ENCODE measurements around the gene CNST. TPM values are rescaled to one million over a fixed set of nuclear protein-coding genes. Genes with fewer than 3 reads are reported as not detected.
A peak's percentile ranks its signal among the peaks of the same experiment; 100 is the strongest.
"Not testable (repeated sequence)": the region's sequence is repeated elsewhere in the genome, so short reads cannot be mapped to it uniquely, and the experiment has no call there.

The CNST gene
- polyA plus RNA-seq, 10 donors, result 9.8 to 15.3 (median 12.5) TPM

DNA sequence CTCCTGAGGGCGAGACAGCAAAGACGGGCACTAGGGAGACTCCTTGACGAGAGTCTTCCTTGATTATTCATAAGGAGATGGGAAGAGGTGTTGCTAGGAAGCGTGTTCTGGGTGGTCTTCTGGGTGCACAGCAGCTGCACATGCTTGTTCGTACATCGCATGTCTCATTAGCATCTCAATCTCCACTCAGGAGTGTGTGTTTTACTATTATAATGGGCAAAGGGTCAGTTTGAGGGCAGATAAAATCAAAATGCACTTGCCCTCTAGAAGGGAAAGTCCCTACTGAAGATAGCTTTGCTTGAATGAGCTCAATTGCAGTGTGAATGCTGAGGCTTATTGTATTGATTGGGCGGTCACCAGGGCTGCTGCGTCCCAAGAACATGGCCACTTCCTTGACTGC is 107.8 kb downstream of the CNST start:
- no peak for DNase-seq

DNA sequence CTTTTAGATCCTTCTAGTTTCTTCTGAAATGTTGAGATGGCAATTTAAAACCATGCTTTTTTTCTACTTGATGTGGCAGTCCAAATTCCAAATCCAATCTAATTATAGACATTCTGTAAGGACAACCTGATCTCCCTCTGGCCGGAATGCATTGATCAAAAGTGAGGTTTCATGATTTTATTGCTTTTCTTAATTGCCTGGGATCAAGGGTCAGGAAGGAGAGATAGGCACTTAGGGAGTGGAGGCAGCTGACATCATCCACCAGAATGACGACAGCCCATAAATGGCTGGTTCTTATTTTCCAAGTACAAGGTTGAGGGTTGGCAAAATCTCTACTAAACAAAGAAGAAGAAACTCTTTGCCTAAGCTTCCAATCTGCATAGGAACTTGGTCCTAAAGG is 111.6 kb downstream of the CNST start:
- DNase-seq, result no peak

DNA sequence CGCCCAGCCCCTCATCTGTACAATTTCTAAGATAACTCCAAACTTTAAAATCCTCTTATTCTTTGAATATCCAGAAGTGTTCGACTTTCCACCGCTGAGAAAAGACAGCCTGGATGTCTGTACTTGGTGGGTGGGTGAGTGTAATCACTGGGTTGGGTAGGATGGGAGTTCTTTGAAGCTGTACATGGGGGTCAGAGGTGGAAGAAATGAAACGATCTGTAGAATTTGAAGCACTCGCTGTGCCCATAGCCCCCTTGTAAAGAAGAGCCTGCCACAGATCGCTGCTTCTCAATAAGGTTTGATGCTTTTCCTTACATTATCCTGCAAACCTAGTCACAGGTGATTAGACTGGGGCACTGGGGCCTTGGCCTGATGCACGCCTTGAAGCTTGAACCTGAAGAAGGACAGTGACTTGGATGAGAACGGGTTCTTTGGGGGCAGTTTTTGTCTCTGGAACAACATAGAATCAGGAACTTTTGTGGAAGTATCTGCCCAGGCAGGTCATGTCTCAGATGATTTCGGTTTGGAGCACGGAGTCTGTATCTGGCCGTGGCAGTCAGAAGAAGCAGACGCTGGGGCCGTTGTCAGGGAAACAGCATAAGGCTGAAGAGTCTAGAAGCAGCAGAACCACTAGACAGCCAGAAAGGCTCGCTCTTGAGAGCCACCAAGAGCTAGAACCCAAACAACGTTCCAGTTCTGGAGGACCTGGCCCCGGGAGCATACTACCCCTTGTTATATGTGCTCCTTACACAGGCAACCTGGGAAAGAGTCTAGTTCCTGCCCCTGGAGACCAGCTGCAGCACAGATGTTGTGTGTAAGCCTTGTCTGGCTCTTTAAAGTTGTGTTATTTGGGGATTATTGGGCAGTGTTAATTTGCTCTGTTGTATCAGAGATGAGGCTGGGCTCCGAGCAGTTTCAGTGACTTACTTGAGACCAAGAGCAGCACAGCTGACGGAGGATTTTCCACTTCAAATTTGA is 112.8 kb downstream of the CNST start:
- no peak for DNase-seq

DNA sequence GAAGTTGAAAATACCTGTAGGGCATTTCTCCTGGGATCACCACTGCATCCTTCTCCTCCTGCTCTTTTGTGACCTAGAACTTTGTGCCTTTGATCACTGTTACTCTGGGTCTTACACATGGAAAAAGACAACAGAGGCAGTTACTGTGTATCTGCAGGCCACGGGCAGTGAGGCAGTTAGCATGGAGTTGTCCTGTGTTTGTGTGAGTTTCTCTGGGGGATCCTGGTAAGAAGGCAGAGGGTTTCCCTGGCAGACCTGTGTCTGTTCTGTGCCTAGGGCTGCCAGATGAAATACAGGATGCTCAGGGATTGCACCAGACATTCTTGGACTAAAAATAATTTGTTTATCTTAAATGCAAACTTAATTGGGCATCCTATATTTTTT is 113.5 kb downstream of the CNST start:
- DNase-seq, result no peak

DNA sequence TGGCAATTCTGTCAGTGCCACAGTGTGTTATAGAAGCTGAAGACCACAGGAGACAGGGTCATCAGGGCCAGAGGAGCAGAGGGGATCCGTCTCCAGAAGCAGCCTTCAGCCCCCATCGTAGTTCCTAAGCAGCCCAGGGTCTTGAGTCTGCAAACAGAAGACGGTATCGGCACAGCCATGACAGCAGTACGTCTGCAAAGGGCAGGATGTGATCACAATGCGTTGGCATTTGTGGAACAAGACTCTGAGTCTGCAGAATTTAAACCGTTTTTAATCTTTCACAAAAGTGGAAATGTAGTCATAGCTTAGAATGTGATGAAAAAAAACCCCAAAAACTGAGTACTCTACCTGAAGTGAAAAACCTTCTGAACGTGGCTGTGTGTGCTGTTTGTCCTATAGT is 113.9 kb downstream of the CNST start:
- no peak for DNase-seq

DNA sequence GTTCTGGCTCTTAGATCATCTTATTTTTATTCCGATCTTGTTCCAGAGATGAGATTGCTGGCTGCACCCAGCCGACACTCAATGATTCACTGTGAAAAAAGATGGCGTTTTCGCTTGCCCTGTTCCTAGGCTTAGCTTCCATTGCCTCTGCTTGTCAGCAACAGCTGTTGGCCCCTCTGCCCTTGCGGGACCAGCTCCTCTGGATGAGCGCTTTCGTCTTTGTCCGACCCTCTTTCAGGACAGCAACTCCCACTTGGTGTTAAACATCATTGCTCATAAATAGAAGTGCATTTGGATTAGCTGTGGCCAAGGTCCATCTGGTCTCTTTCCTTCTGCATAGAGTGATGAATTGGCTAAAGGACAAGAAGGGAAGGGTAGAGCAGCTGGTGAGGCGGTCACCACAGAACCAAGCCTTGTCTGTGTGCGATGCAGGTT is 114.5 kb downstream of the CNST start:
- peak in 2 of 3 donors; percentile 44 to 61 for DNase-seq

DNA sequence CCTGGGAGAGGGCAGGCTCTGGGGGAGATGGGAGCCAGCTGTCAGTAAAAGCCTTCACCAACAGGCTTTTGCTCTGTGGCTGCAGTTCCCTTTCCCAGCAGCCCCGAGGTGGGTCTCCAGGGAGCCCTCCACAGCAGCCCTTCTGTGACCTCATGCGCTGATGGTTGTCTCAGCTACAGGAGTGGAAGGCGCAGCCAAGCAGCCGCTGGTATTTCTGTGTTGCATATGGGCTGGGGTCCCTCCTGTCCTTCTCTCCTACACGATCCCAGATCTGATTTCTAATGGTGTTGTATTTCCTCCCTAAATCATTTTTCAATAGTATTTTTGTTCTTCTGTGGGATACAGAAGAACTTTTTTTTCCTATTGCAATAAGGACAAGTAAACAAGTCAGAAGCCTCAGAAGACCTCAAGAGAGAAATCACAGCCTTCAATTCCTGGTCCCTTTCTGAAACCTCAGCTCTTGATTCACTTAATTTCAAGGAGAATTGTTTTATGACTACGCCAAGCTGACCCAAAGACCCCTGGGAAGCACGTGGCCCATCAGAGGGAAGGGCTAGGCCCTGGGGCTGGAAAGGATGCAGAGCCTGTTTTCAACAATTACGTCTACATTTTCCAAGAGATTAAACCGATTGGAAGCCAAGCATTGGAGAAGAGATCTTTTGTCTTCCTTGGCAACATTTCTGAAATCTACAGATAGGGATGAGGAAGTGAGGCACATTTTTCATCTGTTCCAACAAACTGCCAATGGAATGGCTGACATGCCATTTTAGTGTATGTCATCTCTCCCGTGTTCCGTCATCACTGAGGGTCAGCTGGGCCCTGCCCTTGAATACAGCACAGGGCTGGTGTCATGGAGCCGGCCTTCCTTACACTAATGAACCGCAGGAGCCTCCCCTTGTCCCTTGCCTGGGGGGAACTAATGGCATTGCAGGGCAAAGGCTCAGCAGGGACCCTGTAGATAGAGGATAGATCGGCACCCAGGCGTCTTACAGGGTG is 115.9 kb downstream of the CNST start:
- peak in 1 of 3 donors; percentile 71 for DNase-seq

DNA sequence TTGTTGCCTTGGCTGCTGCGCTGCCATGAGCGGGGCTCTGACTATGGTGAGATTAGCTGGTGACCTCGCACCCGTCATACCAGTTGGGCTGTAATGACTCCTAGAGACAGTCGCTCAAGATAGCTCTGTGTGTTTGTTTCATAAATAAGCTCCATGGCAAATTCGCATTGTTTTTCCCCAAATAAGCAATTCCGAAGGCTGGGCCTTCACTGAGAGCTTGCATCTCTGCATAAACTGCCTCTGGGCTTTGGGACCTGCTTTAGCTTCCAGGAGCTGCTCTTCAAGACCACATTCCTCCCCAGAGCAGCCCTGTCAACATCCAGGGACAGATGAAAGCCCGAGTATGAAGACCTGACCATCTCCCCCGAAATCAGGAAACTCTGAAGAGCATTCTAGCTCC is 117.3 kb downstream of the CNST start:
- DNase-seq, result no peak

DNA sequence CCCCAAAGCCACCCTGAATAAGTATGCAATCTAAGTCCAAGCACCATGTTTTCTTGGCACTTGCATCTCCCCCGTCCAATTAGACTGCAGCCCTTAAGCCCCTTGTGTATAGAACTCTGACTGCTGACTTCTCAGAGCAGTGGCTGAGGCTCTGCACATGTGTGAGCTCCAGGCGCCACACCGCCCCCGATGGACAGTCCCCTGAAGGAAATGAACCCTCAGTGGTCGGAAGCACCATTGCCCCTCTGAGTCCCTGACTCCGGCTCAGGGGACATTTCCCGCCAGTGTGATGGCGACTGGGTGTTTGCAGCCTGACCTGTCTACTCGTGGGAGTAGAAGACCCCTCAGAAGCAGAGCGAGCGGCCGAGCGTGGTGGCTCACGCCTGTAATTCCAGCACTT is 120.7 kb downstream of the CNST start:
- no peak for DNase-seq

DNA sequence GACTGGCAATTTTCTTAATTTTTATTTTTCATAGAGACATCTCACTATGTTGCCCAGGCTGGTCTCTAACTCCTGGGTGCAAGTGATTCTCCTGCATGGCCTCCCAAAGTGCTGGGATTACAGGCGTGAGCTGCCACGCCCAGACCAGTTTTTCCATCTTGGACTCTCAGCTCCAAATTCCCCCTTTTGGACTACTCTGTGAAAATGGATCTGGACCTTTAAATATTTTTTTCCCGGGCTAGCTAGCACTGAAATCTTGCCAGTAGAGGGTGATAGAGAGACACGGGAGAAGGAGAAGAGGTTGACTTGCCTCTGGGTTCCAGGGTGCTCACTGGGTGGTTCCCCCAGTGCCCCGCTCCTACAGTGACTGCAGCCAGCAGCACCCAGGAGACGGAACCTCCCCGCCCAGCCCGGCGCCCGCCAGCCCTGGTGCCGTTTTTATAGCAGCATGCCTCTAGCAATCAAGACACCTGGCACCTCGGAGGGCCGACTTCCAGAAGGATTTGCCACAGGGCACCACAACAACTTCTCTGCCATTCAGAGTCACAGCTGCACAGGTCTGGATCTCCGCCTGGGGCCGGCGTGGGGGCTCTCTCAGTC is 123.3 kb downstream of the CNST start:
- peak; percentile 63 to 78 (median 64) for DNase-seq

DNA sequence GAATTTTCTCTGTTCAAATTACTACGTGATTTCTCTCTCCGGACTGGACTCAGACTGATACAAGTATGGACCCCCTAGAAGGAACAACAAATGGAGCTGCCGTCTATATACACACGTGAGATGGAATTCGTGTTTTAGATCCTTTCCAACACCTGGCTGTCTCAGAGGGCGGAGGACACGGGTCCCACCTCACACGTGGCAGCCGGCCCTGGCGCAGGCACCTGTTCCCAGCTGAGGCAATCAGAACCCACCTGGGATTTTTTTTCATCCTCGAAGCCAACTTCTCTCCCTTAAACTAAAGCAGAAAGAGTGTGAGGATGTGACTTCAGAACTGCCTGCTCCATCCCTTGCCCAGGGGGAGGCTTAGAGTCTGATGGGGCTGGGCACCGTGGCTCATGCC is 123.8 kb downstream of the CNST start:
- no peak for DNase-seq

DNA sequence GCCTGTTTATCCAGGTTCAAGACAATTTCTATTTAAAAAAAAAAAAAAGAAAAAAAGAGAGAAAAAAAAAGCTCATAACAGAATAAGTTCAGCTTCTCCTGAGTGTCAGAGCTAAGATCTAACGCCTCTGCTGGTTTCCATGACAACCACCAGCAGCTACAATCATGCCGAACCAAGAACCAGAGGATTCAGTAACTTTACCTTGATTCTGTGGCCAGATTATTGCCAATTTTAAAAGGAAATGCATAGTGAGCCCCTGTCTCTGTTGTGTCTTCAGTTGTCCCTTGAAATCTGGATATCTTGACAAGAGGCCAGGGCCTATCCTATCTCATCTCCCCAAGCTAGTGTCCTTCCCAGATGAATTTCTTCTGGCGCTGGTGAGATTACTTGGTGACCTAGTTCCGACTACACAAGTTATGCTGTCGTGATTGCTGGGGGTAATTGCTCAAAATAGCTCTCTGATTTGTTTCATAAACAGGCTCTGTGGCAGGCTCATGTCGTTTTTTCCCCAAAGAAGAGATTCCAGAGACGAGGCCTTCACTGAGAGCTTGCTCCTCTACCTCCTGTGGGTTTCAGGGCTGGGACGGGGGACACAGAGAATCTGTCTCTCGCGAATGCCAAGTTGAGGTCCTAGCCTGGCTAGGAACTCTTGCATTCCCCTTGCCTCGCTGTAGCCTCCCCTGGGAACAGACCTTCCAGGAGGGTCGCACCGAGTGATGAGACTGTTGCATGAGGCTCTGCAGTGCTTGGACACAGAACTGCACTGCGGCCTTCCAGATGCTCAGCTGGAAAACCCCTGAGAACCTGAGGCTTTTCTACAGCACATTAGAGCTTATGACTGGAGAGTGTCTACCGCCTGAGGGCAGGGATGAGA is 125.6 kb downstream of the CNST start:
- no peak for DNase-seq

DNA sequence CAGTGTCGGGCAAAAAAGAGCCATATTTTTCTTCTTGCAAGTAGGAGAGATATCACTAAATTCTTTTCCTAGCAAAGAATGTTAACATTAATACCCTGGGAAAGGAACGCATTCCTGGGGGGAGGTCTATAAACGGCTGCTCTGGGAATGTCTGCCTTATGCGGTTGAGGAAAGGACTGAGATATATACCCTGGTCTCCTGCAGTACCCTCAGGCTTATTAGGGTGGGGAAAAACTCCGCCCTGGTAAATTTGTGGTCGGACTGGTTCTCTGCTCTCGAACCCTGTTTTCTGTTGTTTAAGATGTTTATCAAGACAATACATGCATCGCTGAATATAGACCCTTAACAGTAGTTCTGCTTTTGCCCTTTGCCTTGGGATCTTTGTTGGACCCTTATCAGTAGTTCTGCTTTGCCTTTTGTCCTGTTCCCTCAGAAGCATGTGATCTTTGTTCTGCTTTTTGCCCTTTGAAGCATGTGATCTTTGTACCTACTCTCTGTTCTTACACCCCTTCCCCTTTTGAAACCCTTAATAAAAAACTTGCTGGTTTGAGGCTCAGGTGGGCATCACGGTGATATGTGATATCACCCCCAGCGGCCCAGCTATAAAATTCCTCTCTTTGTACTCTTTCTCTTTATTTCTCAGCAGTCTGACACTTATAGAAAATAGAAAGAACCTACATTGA is 128.1 kb downstream of the CNST start:
- not testable (repeated sequence) for DNase-seq

DNA sequence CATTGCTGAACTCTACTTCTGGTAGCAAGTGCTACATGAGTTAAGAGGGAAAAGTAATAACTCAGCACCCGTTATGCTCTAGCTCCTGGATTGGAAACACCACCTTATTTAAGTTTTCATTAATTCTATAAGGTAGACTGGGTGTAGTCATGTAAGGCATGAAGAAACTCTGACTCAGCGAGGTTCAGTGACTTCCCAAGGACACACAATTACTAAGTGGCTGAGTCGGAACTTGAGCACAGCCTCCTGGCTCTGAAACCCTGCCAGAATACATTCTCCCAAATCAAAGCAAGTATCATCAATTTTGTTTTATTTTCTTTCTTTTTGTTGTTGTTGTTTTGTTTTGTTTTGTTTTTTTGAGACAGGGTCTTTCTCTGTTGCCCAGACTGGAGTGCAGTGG is 128.9 kb downstream of the CNST start:
- DNase-seq, result no peak

DNA sequence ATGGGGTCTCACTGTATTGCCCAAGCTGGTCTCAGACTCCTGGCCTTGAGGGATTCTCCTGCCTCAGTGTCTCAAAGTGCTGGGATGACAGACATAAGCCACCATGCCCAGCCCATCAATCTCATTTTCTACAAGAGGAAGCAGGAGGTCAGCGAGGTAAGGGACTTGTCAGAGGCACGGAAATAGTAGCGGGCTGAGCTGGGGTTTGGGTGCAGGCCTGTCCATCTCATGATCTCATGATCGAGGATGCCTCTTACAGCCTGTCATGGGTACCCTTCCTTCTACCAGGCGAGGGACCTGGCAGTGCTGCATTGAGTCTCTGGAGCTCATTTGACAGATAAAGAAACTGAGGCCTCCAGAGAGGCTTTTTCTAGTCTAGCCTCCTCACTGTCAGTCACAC is 129.4 kb downstream of the CNST start:
- no peak for DNase-seq

DNA sequence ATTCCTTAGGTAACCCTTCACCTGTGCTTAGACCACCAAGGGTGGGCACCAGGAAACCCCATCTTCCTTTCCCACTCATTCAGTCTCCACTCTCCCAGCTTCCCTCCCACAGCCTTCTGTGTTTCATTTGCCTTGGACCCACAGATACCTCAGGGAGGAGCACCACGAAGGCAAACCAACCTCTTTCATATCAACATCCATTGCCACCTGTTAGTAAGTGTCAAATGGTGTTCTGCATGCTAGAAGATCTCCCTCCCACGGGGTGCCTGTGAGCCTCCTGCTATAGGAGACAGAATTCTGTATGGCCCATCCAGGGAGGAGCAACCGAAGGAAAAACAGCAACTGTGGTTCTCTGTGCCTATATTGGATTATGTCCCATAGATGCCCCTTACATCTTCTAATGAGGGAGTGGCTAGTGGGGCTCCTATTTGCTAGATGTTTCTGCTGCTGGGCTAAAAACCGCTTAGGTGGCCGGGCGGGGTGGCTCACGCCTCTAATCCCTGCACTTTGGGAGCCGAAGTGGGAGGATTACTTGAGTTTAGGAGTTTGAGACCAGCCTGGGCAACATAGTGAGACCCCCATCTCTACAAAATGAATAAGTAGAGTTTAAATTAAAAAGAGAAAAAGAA is 132.3 kb downstream of the CNST start:
- no peak for DNase-seq

DNA sequence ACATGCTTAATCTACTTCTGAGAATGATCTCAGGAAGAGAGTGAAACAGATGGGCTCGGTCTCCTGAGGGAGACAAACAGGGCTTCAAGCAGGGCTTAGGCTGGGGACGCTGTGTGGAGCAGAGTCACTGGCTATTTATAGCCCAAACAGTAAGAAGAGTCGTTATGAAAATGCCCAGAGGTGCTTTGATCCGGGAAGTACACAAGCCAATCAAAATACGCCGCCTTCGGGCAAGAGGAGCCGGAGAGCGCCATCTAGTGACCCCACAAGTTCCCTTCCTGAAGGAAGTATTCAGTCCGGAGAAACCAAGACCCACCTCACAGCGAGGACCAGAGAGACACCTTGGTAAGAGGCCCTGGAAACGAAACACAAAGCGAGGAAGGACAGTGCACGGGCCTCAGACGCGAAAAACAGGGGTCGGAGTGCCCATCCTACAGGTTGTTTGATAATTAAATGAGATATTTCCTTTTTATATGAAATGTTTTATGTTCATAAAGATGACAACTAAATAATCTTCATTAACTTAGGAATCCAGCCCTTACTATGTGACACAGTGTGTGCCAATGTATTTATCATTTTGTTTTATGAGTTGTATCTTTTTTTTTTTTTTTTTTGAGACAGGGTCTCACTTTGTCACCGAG is 133.0 kb downstream of the CNST start:
- DNase-seq, result peak; percentile 91 to 93 (median 93)

DNA sequence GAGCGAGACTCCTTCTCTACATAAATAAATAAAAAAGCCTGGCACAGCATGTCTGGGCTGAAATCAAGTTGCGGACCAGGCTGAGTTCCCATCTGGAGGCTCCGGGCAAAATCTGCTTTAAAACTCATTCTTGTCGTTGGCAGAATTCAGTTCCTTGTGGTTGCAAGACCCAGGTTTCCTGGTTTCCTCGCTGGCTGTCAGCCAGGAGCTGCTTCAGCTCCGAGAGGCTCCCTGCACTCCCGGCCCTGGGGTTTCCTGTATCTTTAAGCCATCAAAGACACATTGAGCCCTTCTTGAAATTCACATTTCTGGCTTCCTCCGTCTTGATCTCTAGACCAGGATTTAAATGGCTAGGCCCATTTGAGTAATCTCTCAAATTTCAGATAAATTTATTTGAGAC is 137.3 kb downstream of the CNST start:
- DNase-seq, result no peak

DNA sequence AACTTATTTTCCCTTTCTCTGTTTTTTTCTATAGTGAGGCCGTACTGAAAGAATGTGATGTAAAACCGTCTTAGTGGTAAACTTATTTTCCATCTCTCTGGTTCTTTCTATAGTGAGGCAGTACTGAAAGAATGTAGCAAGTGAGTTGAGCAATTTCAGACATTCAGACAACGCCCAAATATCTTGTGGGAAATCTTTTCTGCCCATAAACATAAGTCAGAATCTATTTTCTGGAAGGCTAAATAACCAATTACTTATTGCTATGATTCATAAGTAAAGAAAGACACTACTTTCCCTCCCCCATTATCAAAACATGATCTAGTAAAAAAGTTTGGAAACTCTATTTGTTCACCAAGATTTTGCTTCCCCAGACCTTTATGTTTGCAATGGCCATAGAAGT is 139.1 kb downstream of the CNST start:
- peak in 2 of 3 donors; percentile 62 to 89 for DNase-seq
